K562 (cell line): ENCODE results near the gene SIX3. TPM values are rescaled to one million over a fixed set of nuclear protein-coding genes. Genes with fewer than 3 reads are reported as not detected.

Source experiments
- ATAC-seq: fragments of 200-7000 bp; cut with Tn5 transposase; 3 replicates; pipeline ENCODE4 v1.9.1; 2020; ENCODE audit warnings: moderate library complexity
- Bru-seq: library from RNA; stranded (reverse); fragments of 400-500 nt; gene quantifications from one replicate; lab custom pipeline; 2021; lab: Mats Ljungman, UMichigan
- BruChase-seq, 2 experiments: library from RNA; stranded (reverse); fragments of 400-500 nt; gene quantifications; one replicate each; lab custom pipeline; 2021; lab: Mats Ljungman, UMichigan
- BruUV-seq: library from RNA; stranded (reverse); fragments of 400-500 nt; replicated peaks from 2 replicates; lab custom pipeline; 2021; lab: Mats Ljungman, UMichigan
- CTCF ChIA-PET: fragments of 300-600 bp; formaldehyde crosslinking; extraction: SDS; loops from one replicate; lab custom pipeline; 2021; ENCODE audit warnings: low intra/inter-chr PET ratio; lab: Yijun Ruan, JAX
- POLR2A ChIA-PET: fragments of 300-600, 350-650 bp; sonication (Branson Sonifier 250); formaldehyde crosslinking; extraction: SDS; loops from one replicate; lab custom pipeline; 2021; ENCODE audit warnings: antibody characterized with exemption, inconsistent platforms; lab: Yijun Ruan, JAX
- DNase-seq, 4 experiments: peaks; one replicate each; pipeline versions ENCODE4 v3.0.0 to v3.0.0-alpha.2; 2011 to 2018; ENCODE audit warnings: low spot score in 3 of 4, mixed read lengths in 3 of 4; ENCODE audit errors: extremely low read depth in 1 of 4
- FAIRE-seq: peaks from 2 replicates; lab custom pipeline; 2011; peaks lifted over from hg19 to GRCh38; lab: Jason Lieb, UNC
- H2AFZ ChIP-seq: 2 replicates; pipeline ENCODE4 v1.6.0; 2011; ENCODE audit warnings: low read depth, low read length, control low read depth, inconsistent platforms
- H3K27ac ChIP-seq: fragments of 200-600 bp; 3 replicates; pipeline ENCODE4 v1.8.0; 2011; ENCODE audit warnings: low read depth, mild to moderate bottlenecking, control low read depth, inconsistent platforms, low read length, moderate library complexity, mixed read lengths; ENCODE audit errors: extremely low read depth
- H3K27me3 ChIP-seq, 2 experiments: fragments of 300-600 bp in 1 of 2; 2 replicates in 1 of 2; 3 replicates in 1 of 2; pipeline versions ENCODE4 v1.6.0 to v1.8.0; 2011; ENCODE audit warnings: inconsistent platforms in 2 of 2, low read length in 2 of 2, mild to moderate bottlenecking in 1 of 2, mixed read lengths in 1 of 2, moderate library complexity in 1 of 2; ENCODE audit not compliant: control insufficient read depth in 2 of 2, insufficient read depth in 2 of 2
- H3K36me3 ChIP-seq: fragments of 300-600 bp; 3 replicates; pipeline ENCODE4 v1.8.0; 2011; ENCODE audit warnings: mild to moderate bottlenecking, low read length, inconsistent platforms; ENCODE audit not compliant: control insufficient read depth, insufficient read depth
- H3K4me1 ChIP-seq, 2 experiments: fragments of 200-600 bp in 1 of 2; replicated peaks in 1 of 2; 2 replicates in 1 of 2; 3 replicates in 1 of 2; pipeline versions ENCODE4 v1.5.1 to v1.8.0; 2011; ENCODE audit warnings: inconsistent platforms in 2 of 2, low read length in 2 of 2, mild to moderate bottlenecking in 1 of 2, mixed read lengths in 1 of 2, moderate library complexity in 1 of 2; ENCODE audit not compliant: control insufficient read depth in 2 of 2, insufficient read depth in 2 of 2
- H3K4me2 ChIP-seq: 2 replicates; pipeline ENCODE4 v1.6.1; 2011; ENCODE audit warnings: low read length, control low read depth, inconsistent platforms, mixed read lengths; ENCODE audit not compliant: insufficient read depth
- H3K4me3 ChIP-seq: fragments of 200-600 bp; sonication (generic), shearing (Covaris generic); 2 replicates; pipeline ENCODE4 v1.5.1; 2016; ENCODE audit warnings: control low read depth, inconsistent platforms
- H3K79me2 ChIP-seq: fragments of 200-600 bp; 3 replicates; pipeline ENCODE4 v1.8.0; 2011; ENCODE audit warnings: low read length, inconsistent platforms; ENCODE audit not compliant: control insufficient read depth, insufficient read depth
- H3K9ac ChIP-seq, 2 experiments: 2 replicates each; pipeline versions ENCODE4 v1.6.0 to v1.6.1; 2011; ENCODE audit warnings: low read depth in 2 of 2, low read length in 2 of 2, control low read depth in 1 of 2, inconsistent platforms in 1 of 2, mild to moderate bottlenecking in 1 of 2, mixed read lengths in 1 of 2; ENCODE audit not compliant: insufficient read depth in 1 of 2
- H3K9me1 ChIP-seq: one replicate; pipeline ENCODE4 v1.6.0; 2011; ENCODE audit warnings: inconsistent platforms, mild to moderate bottlenecking, low read length, moderate library complexity; ENCODE audit not compliant: control insufficient read depth, insufficient read depth
- H3K9me3 ChIP-seq: replicated peaks from 2 replicates; pipeline ENCODE4 v1.5.1; 2011; ENCODE audit warnings: low read depth, low read length, inconsistent platforms; ENCODE audit not compliant: control insufficient read depth, insufficient read depth
- H4K20me1 ChIP-seq: replicated peaks from 2 replicates; pipeline ENCODE4 v1.6.1; 2011; ENCODE audit warnings: low read length, inconsistent platforms, mixed read lengths; ENCODE audit not compliant: control insufficient read depth, insufficient read depth
- GATAD2A ChIP-seq: fragments of 450-650 bp; IDR thresholded peaks from 2 replicates; pipeline ENCODE4 v1.6.1; 2017
- RFX1 ChIP-seq: fragments of 450-650 bp; IDR thresholded peaks from 2 replicates; pipeline ENCODE4 v1.6.1; 2016; ENCODE audit warnings: mild to moderate bottlenecking, moderate library complexity
- ZNF197 ChIP-seq: fragments of 200-800 bp; sonication (Bioruptor generic); IDR thresholded peaks from 2 replicates; pipeline ENCODE4 v1.6.1; 2016; ENCODE audit warnings: low read depth, missing genetic modification characterization, missing compliant biosample characterization
- ZNF263 ChIP-seq: sonication (generic); formaldehyde crosslinking; IDR thresholded peaks from 2 replicates; pipeline ENCODE4 v1.8.0; 2022; ENCODE audit warnings: mild to moderate bottlenecking, missing genetic modification reagents, borderline replicate concordance
- ZNF778 ChIP-seq: fragments of 450-650 bp; formaldehyde crosslinking; IDR thresholded peaks from 2 replicates; pipeline ENCODE4 v1.4.0; 2020; ENCODE audit warnings: mild to moderate bottlenecking, moderate library complexity
- WGBS: fragments of 100-300 bp; shearing (Covaris generic); methylation state at CpG from one replicate; pipeline ENCODE4 v1.1.6; 2016; ENCODE audit warnings: low coverage, mixed read lengths; ENCODE audit not compliant: insufficient coverage; ENCODE audit errors: missing lambda C conversion rate; 5-methylcytosine and 5-hydroxymethylcytosine counted together
- in situ Hi-C: fragments of 300-500 bp; cut with MboI; formaldehyde crosslinking; loops from 4 replicates; pipeline ENCODE4 v1.15.0; 2018; ENCODE audit warnings: inconsistent platforms, mixed read lengths
- intact Hi-C: fragments of 100-400 bp; cut with micrococcal nuclease; formaldehyde crosslinking; loops from 2 replicates; pipeline ENCODE4 v1.14.2; 2022
- long read RNA-seq, 3 experiments: library from polyadenylated mRNA in 2 of 3; library from RNA in 1 of 3; unstranded in 2 of 3; stranded (forward) in 1 of 3; transcript quantifications; one replicate each; pipeline ENCODE4 v2.0.0, GENCODE V29; 2019 to 2022
- polyA minus RNA-seq, 3 experiments: library from RNA; depleted of rRNA, polyadenylated mRNA; stranded (reverse); fragments of >200 nt; gene quantifications; 2 replicates each; pipeline ENCODE4 v1.2.3, GENCODE V29; 2011
- polyA plus RNA-seq, 8 experiments: library from polyadenylated mRNA; depleted of rRNA in 4 of 8; stranded (reverse) in 5 of 8; unstranded in 3 of 8; fragments of >200 nt; fragmentation: Nextera tagmentation in 2 of 8; fragmentation: Illumina TruSeq in 1 of 8; extraction: Ambion mirVana in 2 of 8; extraction: Trizol in 1 of 8; gene quantifications; 2 replicates each; pipeline versions ENCODE4 v1.2.1 to v1.2.3, GENCODE V29; 2011 to 2014; ENCODE audit warnings: inconsistent platforms in 1 of 8, missing spikeins in 1 of 8
- total RNA-seq, 7 experiments: library from RNA; depleted of rRNA in 6 of 7; stranded (reverse); fragments of >200 nt in 6 of 7; fragmentation: Illumina TruSeq in 2 of 7; extraction: Trizol in 2 of 7; gene quantifications; 2 replicates each; pipeline versions ENCODE4 v1.2.1 to v1.2.3, GENCODE V29; 2011 to 2021; ENCODE audit warnings: low replicate concordance in 1 of 7
- TF ChIP-seq, protein P1 (sequence below): fragments of 450-650 bp; IDR thresholded peaks from 2 replicates; pipeline ENCODE4 v1.6.1; 2016

SIX3 gene
- total RNA-seq (2011; cell fraction: chromatin; rRNA removed; ENCODE audit: low replicate concordance), result not detected in 2 replicates
- total RNA-seq (2011; cell fraction: nucleolus; rRNA removed), result not detected in 2 replicates
- total RNA-seq (2011; cell fraction: nucleoplasm; rRNA removed), result not detected in 2 replicates
- total RNA-seq (2014; rRNA removed) (not detected in 2 replicates), total RNA-seq (2014; rRNA removed; fragmentation: Illumina TruSeq; extraction: Trizol) (not detected in 2 replicates), total RNA-seq (2015; rRNA removed; fragmentation: Illumina TruSeq; extraction: Trizol) (not detected in 2 replicates), total RNA-seq (2021) (not detected in 2 replicates), polyA plus RNA-seq (2011; rRNA removed) (not detected in 2 replicates), polyA plus RNA-seq (2014; fragmentation: Illumina TruSeq; extraction: Trizol) (not detected in 2 replicates), polyA plus RNA-seq (2014; fragmentation: Nextera tagmentation; extraction: Ambion mirVana) (not detected), polyA plus RNA-seq (2014; rRNA removed) (not detected in 2 replicates), polyA minus RNA-seq (2011; rRNA and poly(A)+ RNA removed) (not detected in 2 replicates), Bru-seq, nascent RNA (not detected), BruChase-seq, experiment 1, labeled RNA remaining after a 2-hour chase (not detected), BruChase-seq, experiment 2, labeled RNA remaining after a 6-hour chase (percentile 15 among the genes with signal in this experiment)
- polyA plus RNA-seq (2011; cell fraction: cytosol; rRNA removed), result not detected in 2 replicates
- polyA plus RNA-seq (2011; cell fraction: nucleus; rRNA removed), result not detected in 2 replicates
- polyA plus RNA-seq (2012), result not detected in 2 replicates
- polyA minus RNA-seq (2011; cell fraction: cytosol; rRNA and poly(A)+ RNA removed), result not detected in 2 replicates
- polyA minus RNA-seq (2011; cell fraction: nucleus; rRNA and poly(A)+ RNA removed), result not detected in 2 replicates
- long read RNA-seq, experiment 1, result 0 reads
- long read RNA-seq, experiment 2, result 0 reads
- long read RNA-seq, experiment 3, result 0 reads

DNA sequence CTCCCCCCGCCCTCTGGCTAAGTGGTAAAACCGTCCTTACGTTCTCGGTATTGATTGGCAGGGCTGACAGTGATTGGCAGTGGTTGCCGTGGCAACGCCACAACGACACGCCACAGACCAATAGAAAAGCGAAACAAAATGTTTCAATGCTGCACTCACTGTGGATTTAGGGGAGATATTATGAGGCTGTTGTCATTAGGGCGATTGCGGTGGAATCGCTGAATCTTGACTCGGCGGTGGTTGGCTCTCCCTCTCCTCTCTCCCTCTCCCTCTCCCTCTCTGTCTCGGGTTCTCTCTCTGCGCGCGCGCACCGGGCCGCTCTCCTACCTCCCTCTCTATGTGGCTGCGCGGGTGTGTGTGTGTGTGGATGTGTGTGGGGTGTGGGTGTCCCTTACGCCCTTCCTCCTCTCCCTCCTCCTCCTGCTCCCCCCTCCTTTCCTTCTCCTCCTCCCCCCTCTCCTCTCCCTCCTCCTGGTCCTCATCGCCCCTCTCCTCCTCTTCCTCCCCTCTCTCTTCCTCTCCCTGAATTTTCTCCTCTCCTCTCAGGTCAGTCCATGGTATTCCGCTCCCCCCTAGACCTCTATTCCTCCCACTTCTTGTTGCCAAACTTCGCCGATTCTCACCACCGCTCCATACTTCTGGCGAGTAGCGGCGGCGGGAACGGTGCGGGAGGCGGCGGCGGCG lies at the start of gene SIX3:
Gene SIX3 (plus strand): TSS at position 152 of the 684 bp plus-strand sequence. CDS start 403 bp downstream, at position 555.
- no peak for FAIRE-seq

More for the DNA sequence above, at the start of gene SIX3:
- CTCF ChIA-PET, result no interaction called here
- Histone ChIP-seq H3K36me3 (no peaks in the 10 kb centered on the region), H3K9ac (no peak within 1 kb of the TSS), H3K4me3 (no peak within 1 kb of the TSS), H2AFZ (no peak within 1 kb of the TSS), H4K20me1 (no peaks in the 10 kb centered on the region), H3K4me1 (peaks cover 0 to 16% of the 10 kb centered on the region in 2 experiments; a peak in 3 of 5 replicates), H3K4me2 (no peak within 1 kb of the TSS), H3K79me2 (no peaks in the 10 kb centered on the region), H3K9me3 (no peaks in the 10 kb centered on the region), H3K27me3 (peaks cover 30 to 81% of the 10 kb centered on the region in 2 experiments; a peak in 3 of 5 replicates), H3K9me1 (no peaks in the 10 kb centered on the region), H3K27ac (no peak within 1 kb of the TSS)
- in situ Hi-C loops (loop anchor here (10.0 kb wide), 1 partner anchor 457 kb away; no protein-coding TSS in a partner anchor), intact Hi-C loops (no loop called here)
- BruUV-seq, result no TSS peak
- TF ChIP-seq ZNF778 (CRISPR knock-in tag) (no peak), ZNF263 (no peak), ZNF197 (CRISPR knock-in tag) (no peak), GATAD2A (no peak), RFX1 (peak; percentile 66)
- TF ChIP-seq, protein P1, sequence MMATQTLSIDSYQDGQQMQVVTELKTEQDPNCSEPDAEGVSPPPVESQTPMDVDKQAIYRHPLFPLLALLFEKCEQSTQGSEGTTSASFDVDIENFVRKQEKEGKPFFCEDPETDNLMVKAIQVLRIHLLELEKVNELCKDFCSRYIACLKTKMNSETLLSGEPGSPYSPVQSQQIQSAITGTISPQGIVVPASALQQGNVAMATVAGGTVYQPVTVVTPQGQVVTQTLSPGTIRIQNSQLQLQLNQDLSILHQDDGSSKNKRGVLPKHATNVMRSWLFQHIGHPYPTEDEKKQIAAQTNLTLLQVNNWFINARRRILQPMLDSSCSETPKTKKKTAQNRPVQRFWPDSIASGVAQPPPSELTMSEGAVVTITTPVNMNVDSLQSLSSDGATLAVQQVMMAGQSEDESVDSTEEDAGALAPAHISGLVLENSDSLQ, result peak; percentile 84
- WGBS, result 38% methylated on average over 23 of the region's 39 CpGs
- POLR2A ChIA-PET, result no interaction called here
- ATAC-seq, result no peak
- DNase-seq, result no peak
